Stimulated activated CD8-positive, alpha-beta memory T cell treated with anti-CD3 and anti-CD28 coated beads, Interleukin-15, amount 100 ng/mL, for 24 hours (primary cell): ENCODE measurements around the gene WDFY2.
A peak's percentile ranks its signal among the peaks of the same experiment; 100 is the strongest.

Experiments
- DNase-seq: peaks from one replicate; pipeline ENCODE4 v3.0.0-alpha.2; 2020; ENCODE audit warnings: low read depth

The WDFY2 gene

GRCh38 chr13:51800486-51800885, 216.2 kb downstream of the WDFY2 start:
- no peak for DNase-seq

DNA sequence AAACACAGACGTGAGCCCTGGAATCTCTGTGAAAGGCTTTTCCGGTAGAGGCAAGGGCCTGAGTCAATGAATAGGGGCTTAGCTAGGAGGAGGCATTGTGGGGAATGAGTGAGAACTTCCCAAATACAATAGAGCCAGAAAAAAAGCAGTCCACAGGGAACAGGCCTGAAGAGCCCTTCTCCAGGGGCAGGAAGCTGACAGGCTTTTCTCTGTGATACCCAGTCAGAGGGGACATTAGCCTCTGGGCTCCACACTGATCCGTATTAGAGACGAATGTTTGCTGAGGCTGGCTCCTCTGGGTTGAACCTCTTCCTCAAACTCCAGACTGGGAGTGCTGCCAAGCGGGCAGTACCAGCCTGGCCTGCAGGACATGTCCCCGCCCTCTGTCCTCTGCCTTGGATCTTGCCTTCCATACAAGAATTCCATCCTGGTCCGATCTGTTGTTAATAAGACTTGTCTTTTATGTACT, 217.4 kb downstream of the WDFY2 start:
- no peak for DNase-seq

DNA sequence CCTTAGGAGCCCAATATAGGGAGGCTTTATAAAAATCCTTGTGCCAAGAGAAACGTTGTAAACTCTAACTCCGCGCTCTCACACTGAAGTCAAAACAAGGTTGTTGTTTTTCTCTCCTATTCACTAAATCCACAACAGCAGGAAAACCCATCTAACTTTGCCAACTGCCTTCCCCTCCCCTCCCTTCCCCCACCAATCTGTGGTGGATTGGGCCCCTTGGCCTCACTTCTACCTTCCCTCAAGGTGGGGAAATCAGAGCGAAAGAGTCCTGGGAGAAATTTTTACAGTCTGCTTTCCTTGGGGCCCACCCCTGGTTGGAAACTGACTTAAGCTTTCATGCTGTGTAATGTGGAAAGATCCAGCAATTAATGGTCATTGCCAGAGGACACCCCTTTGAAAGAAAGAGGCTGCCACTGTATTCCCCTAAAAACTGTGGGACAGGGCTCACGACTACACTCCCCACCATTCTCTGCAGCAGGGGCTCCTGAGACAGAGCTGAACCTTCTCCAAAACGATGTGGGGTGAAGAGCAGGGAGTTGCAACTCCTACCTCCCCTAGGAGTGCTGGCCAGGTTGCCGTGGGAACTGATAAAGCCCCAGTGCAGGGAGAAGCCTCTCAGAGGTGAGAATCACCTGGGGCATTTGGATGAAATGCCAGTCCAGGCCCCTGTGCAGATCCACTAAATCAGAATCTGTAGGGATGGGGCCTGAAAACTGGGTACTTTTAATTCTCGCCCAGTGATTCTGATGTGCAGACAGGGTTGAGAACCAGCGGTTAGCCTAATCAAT, 218.6 kb downstream of the WDFY2 start:
- no peak for DNase-seq

GRCh38 chr13:51803422-51804294, 219.4 kb downstream of the WDFY2 start, which contains the start of gene DHRS12:
Gene DHRS12, minus strand, starts transcription at chr13:51804163. Its CDS starts 4,504 bp downstream, at chr13:51799659.
- peak; percentile 57 for DNase-seq

DNA sequence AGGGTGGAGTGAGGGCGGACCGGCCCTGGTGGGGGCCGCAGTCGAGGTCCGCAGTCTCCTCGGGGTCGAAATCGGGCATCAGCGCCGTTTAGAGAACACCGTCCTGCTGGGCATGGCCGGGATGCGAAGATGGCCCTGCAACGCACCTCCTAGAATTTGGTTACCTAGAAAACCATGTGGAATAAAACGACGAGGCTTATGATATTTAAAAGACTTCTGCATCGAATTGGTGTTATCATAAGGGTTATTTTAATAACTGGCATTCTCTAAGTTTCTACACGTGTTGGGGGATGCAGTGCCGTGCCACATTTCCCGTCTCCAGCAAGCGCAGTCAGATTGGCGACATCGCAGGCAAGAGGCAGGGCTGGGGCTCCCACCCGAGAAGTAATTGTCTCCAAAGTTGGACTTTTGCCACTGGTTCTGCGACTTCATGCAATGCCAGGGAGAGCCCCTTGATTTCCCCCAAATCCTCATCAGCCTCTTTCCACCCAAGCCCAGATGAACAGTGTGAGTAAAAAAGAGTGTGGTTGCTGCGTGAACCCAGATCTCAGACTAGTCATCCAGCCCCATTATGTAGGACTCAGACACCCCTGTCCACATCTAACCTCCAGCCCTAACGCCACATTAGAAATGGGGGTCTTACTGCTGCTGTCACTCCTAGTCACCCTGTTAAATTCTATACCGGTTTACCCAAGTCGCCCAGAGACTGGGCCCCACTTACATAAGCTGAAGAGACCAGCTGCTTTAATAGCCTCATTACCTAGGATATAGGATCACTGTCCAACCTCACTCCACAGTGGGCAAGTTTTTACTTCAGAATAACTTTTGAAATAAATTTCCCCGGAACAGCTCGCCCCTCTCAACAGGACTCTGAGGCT, 220.3 kb downstream of the WDFY2 start:
- no peak for DNase-seq

DNA sequence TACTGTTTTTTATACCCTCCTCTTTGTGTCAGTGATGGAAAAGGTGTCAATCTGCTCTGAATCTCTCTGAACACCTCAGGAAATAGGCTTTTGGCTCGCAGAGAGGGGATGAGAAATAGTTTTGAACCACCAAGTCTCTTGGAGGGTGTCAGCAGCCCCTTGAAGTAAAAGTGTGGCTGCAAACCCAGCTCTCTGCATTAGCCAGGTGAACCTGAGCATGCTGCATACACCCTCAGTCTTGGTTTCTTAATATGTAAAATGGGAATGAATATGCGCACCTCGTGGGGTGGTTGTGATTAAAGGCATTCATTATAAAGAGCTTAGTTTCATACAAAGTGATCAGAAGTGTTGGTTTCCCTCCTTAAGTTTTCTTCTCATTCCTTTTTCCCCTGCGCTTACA, 221.1 kb downstream of the WDFY2 start:
- DNase-seq, result no peak

- no peak for DNase-seq
Measured at GRCh38 chr13:51805925-51806324, 221.7 kb downstream of the WDFY2 start.

DNA sequence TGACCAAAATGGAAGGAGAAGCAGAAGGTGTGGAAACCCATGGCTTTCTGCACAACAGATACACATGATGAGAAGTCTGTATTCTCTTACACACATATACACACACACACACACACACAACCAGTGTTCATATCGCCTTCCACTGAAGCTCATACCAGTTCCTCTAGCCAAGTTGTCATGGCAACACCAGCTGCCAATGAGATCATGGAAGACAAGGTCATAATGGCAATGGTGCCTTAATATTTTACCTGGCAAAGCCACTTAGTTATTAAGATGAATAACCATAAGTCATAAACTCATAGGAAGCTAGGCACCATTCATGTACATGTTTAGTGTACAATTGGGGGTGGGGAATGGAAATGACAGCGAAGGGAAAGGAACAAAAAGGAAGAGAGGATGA, 222.3 kb downstream of the WDFY2 start:
- DNase-seq, result no peak

GRCh38 chr13:51807041-51807440, 222.8 kb downstream of the WDFY2 start:
- no peak for DNase-seq

- no peak for DNase-seq
Measured at GRCh38 chr13:51808811-51809210, 224.5 kb downstream of the WDFY2 start.

GRCh38 chr13:51811046-51811445, 226.8 kb downstream of the WDFY2 start:
- DNase-seq, result no peak

- no peak for DNase-seq
Measured at GRCh38 chr13:51811920-51812451, 227.7 kb downstream of the WDFY2 start.

GRCh38 chr13:51814071-51814470, 229.8 kb downstream of the WDFY2 start:
- DNase-seq, result no peak

- no peak for DNase-seq
Measured at GRCh38 chr13:51814825-51815650, 230.8 kb downstream of the WDFY2 start.

DNA sequence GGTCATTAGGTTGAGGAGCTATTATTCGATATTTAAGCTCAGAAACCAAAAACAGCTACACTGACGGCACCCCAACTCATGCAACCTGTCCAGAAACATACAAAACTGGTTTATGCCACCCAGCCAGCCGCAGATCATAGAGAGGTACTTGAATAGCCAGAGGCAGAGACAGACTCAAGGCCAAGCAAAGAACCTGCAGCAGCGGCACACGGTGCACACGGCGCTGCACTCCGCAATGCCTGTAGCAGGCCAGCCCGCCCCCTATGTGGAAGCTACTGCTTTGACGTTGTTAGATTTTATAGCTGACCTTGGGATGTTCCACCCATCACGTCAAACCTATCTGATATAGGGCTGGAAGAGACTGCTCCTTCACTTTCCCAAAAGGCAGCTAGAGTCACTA, 231.6 kb downstream of the WDFY2 start:
- no peak for DNase-seq

- DNase-seq, result no peak
Measured at GRCh38 chr13:51816604-51817249, 232.5 kb downstream of the WDFY2 start.
